IPS DF 6.9 (cell line): ENCODE data around the gene TRAPPC2B.

Experiments used
- DNase-seq: peaks from one replicate; pipeline ENCODE4 v3.0.0-alpha.2; 2013; ENCODE audit warnings: low read depth, low spot score
- H3K27ac ChIP-seq: one replicate; pipeline ENCODE4 v1.5.1; 2013; ENCODE audit warnings: low read length, control low read depth
- H3K27me3 ChIP-seq: 2 replicates; pipeline ENCODE4 v1.6.1; 2013; ENCODE audit warnings: mild to moderate bottlenecking, low read length; ENCODE audit not compliant: control insufficient read depth, insufficient read depth
- H3K36me3 ChIP-seq: 2 replicates; pipeline ENCODE4 v1.6.1; 2013; ENCODE audit warnings: low read length; ENCODE audit not compliant: control insufficient read depth, insufficient read depth
- H3K4me1 ChIP-seq: 2 replicates; pipeline ENCODE4 v1.6.1; 2013; ENCODE audit warnings: low read length; ENCODE audit not compliant: control insufficient read depth, insufficient read depth
- H3K4me3 ChIP-seq: 2 replicates; pipeline ENCODE4 v1.5.1; 2013; ENCODE audit warnings: mild to moderate bottlenecking, low read length
- H3K9me3 ChIP-seq: 2 replicates; pipeline ENCODE4 v1.6.1; 2013; ENCODE audit warnings: low read length, inconsistent platforms; ENCODE audit not compliant: control insufficient read depth, insufficient read depth
- WGBS: extraction: QIAGEN DNeasy Blood & Tissue Kit; methylation state at CpG from one replicate; pipeline ENCODE4 v1.1.7; 2013; ENCODE audit warnings: mixed read lengths, missing lambda C conversion rate; ENCODE audit not compliant: insufficient read length, insufficient coverage; 5-methylcytosine and 5-hydroxymethylcytosine counted together

The TRAPPC2B gene

GRCh38 chr19:57362997-57363687 is at the start of gene TRAPPC2B, which contains the start of gene ZNF547:
TSS of gene TRAPPC2B (plus strand) at chr19:57363551. CDS start at chr19:57364834, 1,283 bp downstream.
TSS of gene ZNF547 (plus strand) at chr19:57363551. CDS start at chr19:57368556, 5,005 bp downstream.
- Histone ChIP-seq H3K27ac (no peak within 1 kb of the TSS), H3K4me1 (no peaks in the 10 kb centered on the region), H3K36me3 (no peaks in the 10 kb centered on the region; the same call in 1 of the 2 replicates), H3K27me3 (no peaks in the 10 kb centered on the region), H3K9me3 (no peaks in the 10 kb centered on the region), H3K4me3 (peak within 1 kb of the TSS; percentile 66; the same call in 1 of the 2 replicates)
- WGBS, result no CpG with 5 or more reads among the region's 47 CpGs
- peak; percentile 98 for DNase-seq

GRCh38 chr19:57314146-57314545 is 49.2 kb upstream of the TRAPPC2B start:
- Histone ChIP-seq H3K4me3 (no peak overlapping the region), H3K27ac (no peak overlapping the region), H3K27me3 (no peaks in the 10 kb centered on the region), H3K4me1 (no peaks in the 10 kb centered on the region), H3K36me3 (no peaks in the 10 kb centered on the region), H3K9me3 (no peaks in the 10 kb centered on the region)
- DNase-seq, result no peak
- no CpG with 5 or more reads among the region's 4 CpGs for WGBS

GRCh38 chr19:57317503-57317902 is 45.8 kb upstream of the TRAPPC2B start:
- Histone ChIP-seq H3K36me3 (no peaks in the 10 kb centered on the region), H3K9me3 (no peaks in the 10 kb centered on the region), H3K4me1 (no peaks in the 10 kb centered on the region), H3K4me3 (no peak overlapping the region), H3K27me3 (no peaks in the 10 kb centered on the region), H3K27ac (no peak overlapping the region)
- no CpG with 5 or more reads among the region's 29 CpGs for WGBS
- no peak for DNase-seq

DNA sequence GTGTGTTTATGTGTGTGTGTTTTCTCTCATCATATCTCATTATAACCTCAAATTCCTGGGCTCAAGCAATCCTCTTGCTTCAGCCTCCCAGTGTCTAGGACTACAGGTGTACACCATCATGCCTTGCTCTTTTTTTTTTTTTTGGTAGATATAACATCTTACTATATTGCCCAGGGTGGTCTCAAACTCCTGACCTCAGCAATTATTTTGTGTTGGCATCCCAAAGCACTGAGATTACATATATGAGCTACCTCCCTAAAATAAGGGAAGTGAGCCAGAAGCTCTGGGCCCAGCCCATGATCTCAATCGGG is 43.5 kb upstream of the TRAPPC2B start:
- H3K4me3 ChIP-seq, result peak overlapping the region; percentile 66; the same call in 1 of the 2 replicates
- no peaks in the 10 kb centered on the region for H3K4me1 ChIP-seq
- DNase-seq, result no peak
- no peaks in the 10 kb centered on the region for H3K27me3 ChIP-seq
- H3K36me3 ChIP-seq, result no peaks in the 10 kb centered on the region
- no peaks in the 10 kb centered on the region for H3K9me3 ChIP-seq
- WGBS, result no CpG with 5 or more reads among the region's 1 CpG
- no peak overlapping the region for H3K27ac ChIP-seq

DNA sequence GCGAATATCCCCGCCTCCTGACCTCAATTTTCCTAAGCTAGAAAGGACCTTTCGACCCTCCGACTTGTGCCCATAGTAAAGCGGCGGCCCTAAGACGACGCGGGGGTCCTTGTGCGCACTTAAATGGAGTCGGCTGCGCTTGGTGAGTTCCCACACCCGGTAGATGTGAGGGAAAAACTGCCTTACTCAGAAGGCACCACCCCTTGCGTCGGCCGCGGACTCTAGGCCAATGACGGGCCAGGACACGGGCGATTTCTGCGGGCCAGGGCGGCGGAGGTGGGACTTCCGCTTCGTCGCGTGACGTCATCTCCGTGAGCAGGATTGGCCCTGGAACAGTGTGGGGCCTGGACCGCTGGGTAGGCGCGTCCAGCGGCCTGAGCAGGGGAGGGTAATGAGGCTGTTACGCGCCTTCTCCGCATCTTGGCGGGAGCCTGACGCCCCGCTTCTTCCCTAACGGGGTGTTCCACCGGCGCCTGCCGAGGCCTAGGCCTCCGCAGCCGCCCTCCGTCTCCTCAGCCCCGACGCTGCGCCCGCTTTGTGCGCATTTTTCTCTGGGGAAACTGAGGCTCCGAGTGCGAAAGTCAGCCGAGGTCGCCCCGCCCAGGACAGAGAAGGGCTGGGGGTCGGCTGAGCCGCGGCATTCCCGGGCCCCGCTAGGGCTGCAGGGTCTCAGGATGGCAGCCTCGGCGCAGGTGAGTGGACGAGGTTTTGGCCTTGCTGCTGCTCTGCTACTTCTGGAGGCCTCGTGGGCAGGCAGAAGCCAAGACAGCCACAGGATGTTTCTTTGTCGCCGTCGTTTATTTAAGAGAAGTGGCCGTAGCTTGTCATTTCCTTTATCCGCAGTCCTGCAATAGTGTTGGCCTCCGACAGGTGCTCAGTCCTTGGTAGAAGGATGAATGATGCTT is 42.9 kb upstream of the TRAPPC2B start, which contains the start of gene ZNF543:
Gene ZNF543, plus strand, starts transcription at position 293 of the 905 bp plus-strand sequence. Its CDS starts 382 bp downstream, at position 675.
- Histone ChIP-seq H3K27ac (no peak within 1 kb of the TSS), H3K9me3 (no peaks in the 10 kb centered on the region), H3K27me3 (no peaks in the 10 kb centered on the region), H3K4me1 (no peaks in the 10 kb centered on the region), H3K36me3 (no peaks in the 10 kb centered on the region), H3K4me3 (peak within 1 kb of the TSS; percentile 66)
- DNase-seq, result peak; percentile 98
- no CpG with 5 or more reads among the region's 71 CpGs for WGBS

DNA sequence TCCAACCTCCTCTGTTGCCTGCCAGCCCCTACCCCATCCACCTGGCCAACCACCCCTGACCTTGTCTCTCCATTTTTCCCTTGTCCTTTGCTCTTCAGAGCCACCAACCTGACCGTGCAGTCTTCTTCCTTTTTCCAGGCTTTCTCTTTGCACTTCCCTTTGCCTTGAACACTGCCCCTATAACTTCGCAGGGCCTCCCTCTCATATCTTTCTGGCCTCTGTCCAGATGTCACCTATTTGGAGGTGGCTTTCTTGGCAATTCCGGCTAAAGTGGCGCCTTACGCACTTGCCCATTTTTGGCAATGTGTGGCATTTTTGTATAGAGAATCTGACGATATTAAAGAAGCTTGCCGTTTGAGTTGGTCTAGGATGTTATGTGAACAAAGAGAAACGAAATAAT is 42.2 kb upstream of the TRAPPC2B start:
- WGBS, result no CpG with 5 or more reads among the region's 8 CpGs
- Histone ChIP-seq H3K4me3 (peak overlapping the region; percentile 66; the same call in 1 of the 2 replicates), H3K4me1 (no peaks in the 10 kb centered on the region), H3K36me3 (no peaks in the 10 kb centered on the region), H3K9me3 (no peaks in the 10 kb centered on the region), H3K27me3 (no peaks in the 10 kb centered on the region), H3K27ac (no peak overlapping the region)
- DNase-seq, result no peak

- Histone ChIP-seq H3K4me1 (no peaks in the 10 kb centered on the region), H3K4me3 (no peak overlapping the region), H3K27me3 (no peaks in the 10 kb centered on the region), H3K27ac (no peak overlapping the region), H3K36me3 (peaks cover 2% of the 10 kb centered on the region; the same call in 1 of the 2 replicates), H3K9me3 (no peaks in the 10 kb centered on the region)
- WGBS, result no CpG with 5 or more reads among the region's 3 CpGs
- DNase-seq, result no peak
Measured at GRCh38 chr19:57321751-57322150, 41.6 kb upstream of the TRAPPC2B start.

GRCh38 chr19:57324992-57325391 is 38.4 kb upstream of the TRAPPC2B start:
- H3K9me3 ChIP-seq, result no peaks in the 10 kb centered on the region
- H3K27me3 ChIP-seq, result no peaks in the 10 kb centered on the region
- no peak overlapping the region for H3K27ac ChIP-seq
- no peaks in the 10 kb centered on the region for H3K4me1 ChIP-seq
- no peak overlapping the region for H3K4me3 ChIP-seq
- H3K36me3 ChIP-seq, result peaks cover 12% of the 10 kb centered on the region; the same call in 1 of the 2 replicates
- DNase-seq, result no peak

GRCh38 chr19:57327993-57328392 is 35.4 kb upstream of the TRAPPC2B start:
- H3K27ac ChIP-seq, result no peak overlapping the region
- no peak overlapping the region for H3K4me3 ChIP-seq
- no CpG with 5 or more reads among the region's 8 CpGs for WGBS
- no peaks in the 10 kb centered on the region for H3K9me3 ChIP-seq
- DNase-seq, result no peak
- peaks cover 12% of the 10 kb centered on the region; the same call in 1 of the 2 replicates for H3K36me3 ChIP-seq
- no peaks in the 10 kb centered on the region for H3K27me3 ChIP-seq
- H3K4me1 ChIP-seq, result no peaks in the 10 kb centered on the region

DNA sequence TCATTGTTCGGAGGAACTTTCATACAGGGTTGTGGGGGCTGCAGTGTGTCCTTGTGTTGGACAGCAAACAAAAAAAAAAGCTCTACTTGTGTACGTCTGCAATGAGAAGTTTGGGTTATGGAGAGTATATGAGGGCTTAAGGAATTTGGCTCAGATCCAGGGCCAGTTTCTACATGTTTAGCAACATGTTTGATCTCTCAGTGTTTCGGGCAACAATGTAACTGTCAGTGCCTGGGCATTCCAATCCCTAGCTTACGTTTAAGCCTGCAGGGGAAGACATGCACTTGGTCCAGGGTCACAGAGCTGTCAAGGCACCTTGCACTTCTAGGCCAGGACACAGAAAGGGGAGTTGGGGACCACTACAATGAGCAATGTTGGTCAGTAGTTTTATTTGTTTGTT is 29.2 kb upstream of the TRAPPC2B start:
- Histone ChIP-seq H3K27me3 (no peaks in the 10 kb centered on the region), H3K27ac (no peak overlapping the region), H3K9me3 (no peaks in the 10 kb centered on the region), H3K4me3 (no peak overlapping the region), H3K4me1 (no peaks in the 10 kb centered on the region), H3K36me3 (no peaks in the 10 kb centered on the region; the same call in 1 of the 2 replicates)
- WGBS, result no CpG with 5 or more reads among the region's 4 CpGs
- no peak for DNase-seq
